Activated naive CD8-positive, alpha-beta T cell (primary cell): ENCODE measurements around the gene DENND1A.

Experiments
- H3K27ac Mint-ChIP-seq: one replicate; pipeline ENCODE4 v1.8.0; 2021; ENCODE audit warnings: mixed read lengths
- H3K27me3 Mint-ChIP-seq: one replicate; pipeline ENCODE4 v1.8.0; 2021; ENCODE audit warnings: mixed read lengths
- H3K36me3 Mint-ChIP-seq: one replicate; pipeline ENCODE4 v1.8.0; 2021; ENCODE audit warnings: mixed read lengths
- H3K4me1 Mint-ChIP-seq: one replicate; pipeline ENCODE4 v1.8.0; 2021; ENCODE audit warnings: low read depth, mixed read lengths
- H3K4me3 Mint-ChIP-seq: one replicate; pipeline ENCODE4 v1.8.0; 2021; ENCODE audit warnings: mild to moderate bottlenecking, mixed read lengths
- H3K9me3 Mint-ChIP-seq: one replicate; pipeline ENCODE4 v1.8.0; 2021; ENCODE audit warnings: low read depth, mixed read lengths

The DENND1A gene

DNA sequence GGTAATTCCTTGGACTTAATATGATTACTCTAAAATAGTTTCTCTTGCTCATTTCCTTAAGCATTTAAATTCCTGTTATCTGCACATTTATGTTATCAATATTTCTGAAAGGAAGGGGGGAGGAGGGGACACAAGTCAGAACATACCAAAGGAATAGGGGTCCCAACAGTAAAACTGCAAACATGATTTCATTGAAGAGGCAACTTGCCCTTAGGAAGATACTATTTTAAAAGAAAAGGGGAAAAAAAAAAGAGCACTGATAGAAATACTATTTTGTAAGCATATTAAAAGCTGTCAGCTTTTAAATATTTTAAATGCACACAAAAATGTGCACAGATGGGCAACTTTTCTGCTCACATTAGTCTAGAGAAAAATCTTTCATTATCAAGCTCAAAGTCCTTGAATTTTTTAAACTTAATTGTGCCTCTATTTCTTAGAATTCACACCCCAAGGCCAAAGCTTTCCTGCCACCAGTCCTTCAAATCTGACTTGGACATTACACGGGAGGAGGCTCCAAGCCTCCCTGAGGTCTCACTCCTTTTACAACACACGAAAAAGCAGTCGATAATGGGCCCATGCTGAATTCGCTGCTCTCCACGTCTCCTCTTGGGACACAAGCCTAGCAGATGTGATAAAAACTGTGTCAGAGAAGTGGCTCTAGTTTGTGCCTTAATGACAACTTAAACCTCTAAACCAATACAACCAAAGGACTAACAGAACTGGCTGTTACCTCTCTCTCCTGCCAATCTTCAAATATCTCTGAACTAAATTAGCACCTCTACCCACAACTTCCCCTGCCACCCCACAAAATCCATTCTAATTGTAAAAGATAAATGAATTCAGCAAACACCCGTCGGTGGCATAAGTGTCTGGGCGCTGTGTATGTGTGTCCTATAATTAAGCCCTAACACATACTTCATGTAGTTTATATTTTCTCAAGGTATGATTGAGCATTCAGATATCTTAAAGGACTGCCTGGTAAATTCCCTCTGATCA, 154.3 kb downstream of the DENND1A start:
- Mint-ChIP-seq H3K4me3 (no peak overlapping the region), H3K9me3 (no peaks in the 10 kb centered on the region), H3K27ac (no peak overlapping the region), H3K36me3 (peaks cover 9% of the 10 kb centered on the region), H3K4me1 (peaks cover 10% of the 10 kb centered on the region), H3K27me3 (no peaks in the 10 kb centered on the region)

DNA sequence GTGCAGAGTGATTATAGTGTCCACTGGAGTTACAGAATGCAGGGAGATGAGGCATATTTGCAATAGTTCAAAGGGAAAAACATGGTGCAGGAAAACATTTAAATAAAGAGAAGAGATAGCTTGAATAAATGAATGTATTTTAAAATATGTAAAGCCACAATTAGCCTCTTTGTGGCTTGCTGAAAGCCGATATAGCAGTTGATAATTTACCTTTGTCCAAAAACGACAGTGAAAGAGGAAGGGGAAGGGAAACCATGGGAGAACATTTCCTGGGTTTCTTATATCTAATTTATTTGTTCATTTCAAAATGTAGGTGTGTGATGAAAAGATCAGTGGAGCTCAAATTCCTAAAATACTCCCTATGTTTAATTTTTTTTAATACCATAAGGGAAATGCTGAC, 156.1 kb downstream of the DENND1A start:
- Mint-ChIP-seq H3K4me3 (no peak overlapping the region), H3K27me3 (no peaks in the 10 kb centered on the region), H3K9me3 (no peaks in the 10 kb centered on the region), H3K4me1 (peaks cover 11% of the 10 kb centered on the region), H3K27ac (no peak overlapping the region), H3K36me3 (peaks cover 5% of the 10 kb centered on the region)

DNA sequence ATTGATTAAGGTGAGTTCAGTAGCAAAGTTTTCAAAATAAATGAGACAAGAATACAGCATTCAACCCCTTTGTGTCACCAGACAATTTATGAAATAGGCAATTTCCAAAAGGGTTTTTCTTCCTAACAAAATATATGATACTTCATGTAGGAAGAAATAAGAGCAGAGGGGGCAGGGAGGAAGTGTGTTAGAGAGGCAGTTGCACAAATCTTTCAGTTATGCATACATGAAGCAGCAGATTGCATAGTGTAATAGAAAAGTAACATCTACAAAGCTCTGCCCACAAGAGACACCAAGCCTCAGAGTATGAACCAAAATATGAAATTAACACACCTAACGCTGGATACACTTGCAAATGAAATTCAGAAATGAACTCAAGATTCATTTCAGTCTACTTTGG, 157.0 kb downstream of the DENND1A start:
- no peak overlapping the region for H3K27ac Mint-ChIP-seq
- H3K9me3 Mint-ChIP-seq = no peaks in the 10 kb centered on the region
- peaks cover 11% of the 10 kb centered on the region for H3K4me1 Mint-ChIP-seq
- no peak overlapping the region for H3K4me3 Mint-ChIP-seq
- H3K27me3 Mint-ChIP-seq = no peaks in the 10 kb centered on the region
- peaks cover 5% of the 10 kb centered on the region for H3K36me3 Mint-ChIP-seq

DNA sequence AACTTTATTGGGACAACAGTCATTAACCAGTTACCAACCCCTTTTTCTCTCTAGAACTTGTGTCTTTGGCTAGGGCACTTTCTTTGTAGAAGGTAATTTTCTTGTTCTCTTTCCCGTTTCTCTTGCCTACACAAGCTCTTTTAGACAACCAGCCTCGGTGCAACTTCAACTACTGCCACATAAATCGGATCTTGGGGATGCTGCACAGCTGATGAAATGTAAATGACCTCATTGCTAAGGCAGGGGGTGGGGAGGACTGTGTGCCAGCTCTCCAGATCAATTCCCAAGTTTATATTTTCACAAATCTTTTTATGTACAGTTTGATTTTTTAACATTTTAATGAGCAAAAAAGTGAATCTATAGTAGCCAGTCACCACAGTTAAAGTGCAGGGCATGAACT, 157.6 kb downstream of the DENND1A start:
- no peak overlapping the region for H3K4me3 Mint-ChIP-seq

GRCh38 chr9:123771690-123772089, 158.2 kb downstream of the DENND1A start:
- Mint-ChIP-seq H3K9me3 (no peaks in the 10 kb centered on the region), H3K4me3 (no peak overlapping the region), H3K36me3 (peaks cover 5% of the 10 kb centered on the region), H3K27ac (no peak overlapping the region), H3K27me3 (no peaks in the 10 kb centered on the region), H3K4me1 (peaks cover 8% of the 10 kb centered on the region)

More for the DNA sequence above, 157.6 kb downstream of the DENND1A start:
- Mint-ChIP-seq H3K27ac (no peak overlapping the region), H3K4me1 (peaks cover 11% of the 10 kb centered on the region), H3K27me3 (no peaks in the 10 kb centered on the region), H3K36me3 (peaks cover 5% of the 10 kb centered on the region), H3K9me3 (no peaks in the 10 kb centered on the region)

DNA sequence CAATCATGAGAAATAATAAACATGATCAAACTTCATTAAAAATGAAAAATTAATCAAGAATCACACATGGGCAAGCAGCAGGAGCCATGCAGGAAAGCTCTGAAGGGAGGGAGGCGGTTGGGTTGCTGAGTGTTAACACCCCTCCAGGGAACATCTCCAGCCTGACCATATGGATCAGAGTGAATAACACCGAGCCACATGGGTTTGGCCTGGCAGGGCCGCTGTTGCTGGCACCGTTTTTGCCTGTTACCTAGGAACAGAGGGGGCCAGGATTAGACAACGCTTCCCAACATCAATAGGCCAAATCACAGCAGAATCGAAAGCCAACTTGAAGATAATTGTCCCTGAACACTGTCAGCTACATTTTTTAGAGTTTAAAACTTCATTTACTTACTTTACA, 160.2 kb downstream of the DENND1A start:
- no peaks in the 10 kb centered on the region for H3K9me3 Mint-ChIP-seq
- peaks cover 3% of the 10 kb centered on the region for H3K4me1 Mint-ChIP-seq
- no peak overlapping the region for H3K4me3 Mint-ChIP-seq
- no peaks in the 10 kb centered on the region for H3K27me3 Mint-ChIP-seq
- no peak overlapping the region for H3K27ac Mint-ChIP-seq
- H3K36me3 Mint-ChIP-seq = peaks cover 11% of the 10 kb centered on the region

DNA sequence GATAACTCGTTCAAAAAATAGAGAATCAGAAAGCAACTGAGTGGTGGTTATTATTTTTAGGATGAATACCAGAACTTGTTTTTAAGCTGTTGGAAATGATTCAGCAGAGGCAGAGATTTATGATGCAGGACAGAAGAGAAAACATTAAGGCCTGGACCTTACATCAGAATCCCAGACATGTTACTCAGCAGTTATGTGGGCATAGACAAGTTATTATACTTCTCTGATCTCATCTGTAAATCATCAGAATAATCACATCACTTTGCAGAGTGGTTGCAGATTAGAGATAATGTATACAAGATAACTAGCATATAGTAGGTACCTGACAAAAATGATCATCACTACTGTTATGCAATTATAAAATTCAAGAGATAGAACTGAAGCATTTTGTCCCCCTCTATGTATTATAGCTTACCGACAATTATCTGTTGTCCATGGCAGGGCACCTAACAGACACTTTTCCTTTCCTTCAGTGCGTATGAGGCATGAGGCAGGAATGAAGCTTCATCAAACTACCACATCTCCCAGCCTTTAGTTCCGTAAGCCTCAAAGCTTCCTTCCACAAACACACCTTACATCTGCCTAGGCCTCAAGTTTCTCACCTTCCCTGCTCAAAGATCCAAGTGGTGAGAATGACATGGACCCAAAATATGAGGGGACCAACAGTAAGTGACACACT, 165.9 kb downstream of the DENND1A start:
- Mint-ChIP-seq H3K4me1 (no peaks in the 10 kb centered on the region), H3K4me3 (no peak overlapping the region), H3K27me3 (no peaks in the 10 kb centered on the region), H3K27ac (no peak overlapping the region), H3K9me3 (no peaks in the 10 kb centered on the region), H3K36me3 (peaks cover 11% of the 10 kb centered on the region)

GRCh38 chr9:123761905-123762605, 167.9 kb downstream of the DENND1A start:
- Mint-ChIP-seq H3K9me3 (no peaks in the 10 kb centered on the region), H3K27ac (no peak overlapping the region), H3K36me3 (peaks cover 15% of the 10 kb centered on the region), H3K27me3 (no peaks in the 10 kb centered on the region), H3K4me3 (no peak overlapping the region), H3K4me1 (no peaks in the 10 kb centered on the region)

DNA sequence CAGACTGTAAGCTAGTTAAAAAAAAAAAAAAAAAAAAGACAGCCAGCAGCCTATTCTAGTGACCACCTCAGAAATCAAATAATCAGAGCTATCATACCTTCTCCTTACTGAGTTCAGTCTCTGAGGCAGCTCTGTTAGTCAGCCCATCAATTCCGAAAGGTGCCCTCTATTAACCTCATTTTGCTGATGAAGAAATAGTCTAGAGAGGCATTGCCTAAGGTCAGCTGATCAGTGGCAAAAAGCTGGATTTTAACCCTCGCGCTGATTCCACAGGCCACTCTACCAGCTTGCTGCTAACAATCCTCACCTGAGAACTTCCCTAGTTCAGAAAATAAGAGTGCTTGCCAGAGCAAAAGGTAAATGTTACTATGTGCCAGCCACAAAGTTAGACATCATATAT, 172.0 kb downstream of the DENND1A start:
- no peak overlapping the region for H3K27ac Mint-ChIP-seq
- H3K9me3 Mint-ChIP-seq = no peaks in the 10 kb centered on the region
- H3K4me3 Mint-ChIP-seq = no peak overlapping the region
- H3K4me1 Mint-ChIP-seq = no peaks in the 10 kb centered on the region
- peaks cover 16% of the 10 kb centered on the region for H3K36me3 Mint-ChIP-seq
- H3K27me3 Mint-ChIP-seq = no peaks in the 10 kb centered on the region

- Mint-ChIP-seq H3K4me3 (no peak overlapping the region), H3K27ac (no peak overlapping the region), H3K9me3 (no peaks in the 10 kb centered on the region), H3K36me3 (peaks cover 16% of the 10 kb centered on the region), H3K27me3 (no peaks in the 10 kb centered on the region), H3K4me1 (no peaks in the 10 kb centered on the region)
Observed at GRCh38 chr9:123757547-123757946, 172.4 kb downstream of the DENND1A start.

DNA sequence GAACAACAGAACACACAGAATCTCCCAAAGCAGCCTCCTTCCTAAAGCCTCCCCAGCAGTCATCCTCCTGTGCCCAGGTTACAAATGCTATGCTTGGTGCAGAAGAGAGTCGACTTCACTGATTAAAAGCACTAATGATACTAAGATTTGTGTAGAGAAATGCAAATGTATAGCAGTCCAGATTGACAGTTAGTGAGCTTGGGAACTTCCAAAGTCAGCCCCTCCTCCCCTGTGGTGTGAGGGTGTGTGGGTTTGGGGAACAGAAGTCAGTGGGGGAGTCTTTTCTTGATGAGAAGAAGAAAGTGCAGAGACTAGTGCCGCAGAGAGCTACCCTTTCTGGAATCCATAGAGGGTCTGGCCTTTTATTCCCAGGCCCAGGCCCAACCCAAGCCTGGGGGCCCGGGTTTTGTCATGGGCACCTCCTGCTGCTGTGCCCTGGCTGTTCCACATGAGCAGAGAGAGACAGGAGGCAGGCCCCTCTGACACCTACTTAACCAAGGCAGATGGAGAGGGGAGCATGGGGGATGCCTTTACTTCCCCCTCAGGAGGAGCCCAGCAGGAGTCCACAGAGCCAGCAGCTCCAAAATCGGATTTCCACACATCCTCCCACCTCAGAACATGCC, 173.3 kb downstream of the DENND1A start:
- Mint-ChIP-seq H3K27me3 (no peaks in the 10 kb centered on the region), H3K4me1 (peaks cover 1% of the 10 kb centered on the region), H3K27ac (no peak overlapping the region), H3K36me3 (peaks cover 16% of the 10 kb centered on the region), H3K9me3 (no peaks in the 10 kb centered on the region), H3K4me3 (no peak overlapping the region)

DNA sequence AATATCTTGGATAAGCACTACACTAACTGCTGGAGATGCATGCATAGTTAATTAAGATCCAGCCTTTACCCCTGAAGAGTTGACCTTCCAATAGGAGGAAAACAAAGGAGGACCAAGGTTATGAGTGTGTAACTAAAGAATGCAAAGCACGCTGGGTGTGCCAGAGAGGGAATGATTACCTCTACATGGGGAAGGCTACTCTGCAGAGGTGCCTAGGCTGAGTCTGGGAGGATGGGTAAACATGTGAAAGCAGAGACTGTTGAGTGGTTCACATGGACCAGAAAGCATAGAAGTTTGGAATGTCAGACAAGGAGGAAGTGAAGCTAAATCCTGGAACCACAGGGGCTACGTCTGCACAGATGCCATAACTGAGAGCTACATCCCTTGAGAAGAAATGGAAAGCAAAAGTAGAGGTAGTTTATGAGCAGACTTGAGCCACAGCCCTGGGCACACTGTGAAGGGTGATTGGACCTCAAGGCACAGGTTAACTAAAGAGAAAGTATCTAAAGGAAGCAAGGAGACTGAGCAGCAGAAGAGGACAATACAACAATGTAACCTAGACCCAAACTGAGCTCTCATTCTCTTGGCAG, 176.2 kb downstream of the DENND1A start:
- no peaks in the 10 kb centered on the region for H3K9me3 Mint-ChIP-seq
- peaks cover 14% of the 10 kb centered on the region for H3K36me3 Mint-ChIP-seq
- peaks cover 22% of the 10 kb centered on the region for H3K4me1 Mint-ChIP-seq
- H3K4me3 Mint-ChIP-seq = no peak overlapping the region
- no peaks in the 10 kb centered on the region for H3K27me3 Mint-ChIP-seq
- H3K27ac Mint-ChIP-seq = no peak overlapping the region

DNA sequence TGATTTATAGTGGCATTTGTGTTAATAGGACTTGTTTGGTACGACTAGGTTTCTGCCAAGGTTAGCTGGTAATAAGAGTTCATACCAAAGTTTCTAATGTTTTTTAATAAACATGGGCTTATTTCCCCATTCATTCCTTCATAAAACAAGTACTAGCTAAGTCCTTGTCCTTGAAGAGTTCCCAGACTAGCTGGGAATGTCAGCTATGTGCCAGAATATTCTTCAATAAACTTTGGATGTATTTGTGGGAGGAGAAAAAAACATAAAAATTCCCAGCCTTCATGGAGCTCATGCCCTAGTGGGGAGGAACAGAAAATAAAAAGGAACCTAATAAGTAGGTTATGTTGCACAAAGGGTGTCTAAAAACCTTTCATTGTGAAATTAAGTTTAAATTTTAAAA, 176.9 kb downstream of the DENND1A start:
- no peak overlapping the region for H3K27ac Mint-ChIP-seq
- peaks cover 24% of the 10 kb centered on the region for H3K4me1 Mint-ChIP-seq
- no peaks in the 10 kb centered on the region for H3K27me3 Mint-ChIP-seq
- H3K36me3 Mint-ChIP-seq = peaks cover 13% of the 10 kb centered on the region
- H3K4me3 Mint-ChIP-seq = no peak overlapping the region
- no peaks in the 10 kb centered on the region for H3K9me3 Mint-ChIP-seq

- H3K9me3 Mint-ChIP-seq = no peaks in the 10 kb centered on the region
- H3K4me3 Mint-ChIP-seq = no peak overlapping the region
- H3K27ac Mint-ChIP-seq = peak overlapping the region; percentile 6
- H3K36me3 Mint-ChIP-seq = peaks cover 9% of the 10 kb centered on the region
- H3K4me1 Mint-ChIP-seq = peaks cover 24% of the 10 kb centered on the region
- no peaks in the 10 kb centered on the region for H3K27me3 Mint-ChIP-seq
Observed at GRCh38 chr9:123749580-123750202, 180.2 kb downstream of the DENND1A start.
